Measurements from ENCODE around the gene PRICKLE3. TPM values are rescaled to one million over a fixed set of nuclear protein-coding genes. Genes with fewer than 3 reads are reported as not detected.
A peak's percentile ranks its signal among the peaks of the same experiment; 100 is the strongest.

PRICKLE3 gene
- total RNA-seq, 4 donors from 2014 or later, result 6.2 to 15.9 (median 9.6) TPM

DNA sequence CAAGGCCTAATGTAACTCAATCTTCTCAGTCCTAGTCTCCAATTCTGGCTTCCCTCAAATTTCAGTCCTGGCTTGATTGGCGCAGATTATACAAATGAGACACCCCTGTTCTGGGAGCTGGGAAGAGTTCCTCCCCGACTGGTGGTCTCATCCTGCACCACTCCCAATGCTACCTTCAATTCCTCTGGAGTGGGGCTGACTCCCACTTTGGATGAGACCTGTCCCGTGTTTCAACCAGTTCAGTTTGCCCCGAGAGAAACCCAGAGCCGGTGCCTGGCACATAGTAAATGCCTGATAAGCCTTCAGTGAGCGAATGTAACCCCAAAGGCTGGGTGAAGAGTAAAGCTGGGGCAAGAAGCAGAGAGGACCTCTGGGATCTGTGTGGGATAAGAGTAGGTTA is 17.8 kb upstream of the PRICKLE3 start:
- Histone ChIP-seq H3K27me3 (no peaks in the 10 kb centered on the region), H3K4me1 (peaks cover 0 to 13% (median 0%) of the 10 kb centered on the region in 3 donors), H3K27ac (no peak overlapping the region), H3K36me3 (no peaks in the 10 kb centered on the region), H3K4me3 (no peak overlapping the region), H3K9me3 (no peaks in the 10 kb centered on the region)
- TF ChIP-seq EP300 (IDR thresholded peaks at IDR 0.05) (no peak), POLR2A (IDR thresholded peaks at IDR 0.05) (no peak), POLR2AphosphoS5 (IDR thresholded peaks at IDR 0.05) (no peak)
- TF ChIP-seq, protein P1, sequence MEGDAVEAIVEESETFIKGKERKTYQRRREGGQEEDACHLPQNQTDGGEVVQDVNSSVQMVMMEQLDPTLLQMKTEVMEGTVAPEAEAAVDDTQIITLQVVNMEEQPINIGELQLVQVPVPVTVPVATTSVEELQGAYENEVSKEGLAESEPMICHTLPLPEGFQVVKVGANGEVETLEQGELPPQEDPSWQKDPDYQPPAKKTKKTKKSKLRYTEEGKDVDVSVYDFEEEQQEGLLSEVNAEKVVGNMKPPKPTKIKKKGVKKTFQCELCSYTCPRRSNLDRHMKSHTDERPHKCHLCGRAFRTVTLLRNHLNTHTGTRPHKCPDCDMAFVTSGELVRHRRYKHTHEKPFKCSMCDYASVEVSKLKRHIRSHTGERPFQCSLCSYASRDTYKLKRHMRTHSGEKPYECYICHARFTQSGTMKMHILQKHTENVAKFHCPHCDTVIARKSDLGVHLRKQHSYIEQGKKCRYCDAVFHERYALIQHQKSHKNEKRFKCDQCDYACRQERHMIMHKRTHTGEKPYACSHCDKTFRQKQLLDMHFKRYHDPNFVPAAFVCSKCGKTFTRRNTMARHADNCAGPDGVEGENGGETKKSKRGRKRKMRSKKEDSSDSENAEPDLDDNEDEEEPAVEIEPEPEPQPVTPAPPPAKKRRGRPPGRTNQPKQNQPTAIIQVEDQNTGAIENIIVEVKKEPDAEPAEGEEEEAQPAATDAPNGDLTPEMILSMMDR (IDR thresholded peaks at IDR 0.05), result no peak
- no peak for ATAC-seq
- no CpG with 5 or more reads among the region's 6 CpGs for WGBS, 2 donors (ENCODE audit: low coverage in 1 of 2)

- 58 to 62% methylated on average over 3 of the region's 3 CpGs for WGBS, 2 donors (ENCODE audit: low coverage in 1 of 2)
- Histone ChIP-seq H3K27ac (no peak overlapping the region), H3K27me3 (no peaks in the 10 kb centered on the region), H3K4me1 (peaks cover 0 to 15% (median 0%) of the 10 kb centered on the region in 3 donors), H3K9me3 (no peaks in the 10 kb centered on the region), H3K4me3 (no peak overlapping the region), H3K36me3 (no peaks in the 10 kb centered on the region)
- ATAC-seq, result no peak
- TF ChIP-seq POLR2A (IDR thresholded peaks at IDR 0.05), result no peak
- TF ChIP-seq, protein P1 (IDR thresholded peaks at IDR 0.05), result no peak
These were observed 17.4 kb upstream of the PRICKLE3 start for GRCh38 chrX:49203536-49203935.

DNA sequence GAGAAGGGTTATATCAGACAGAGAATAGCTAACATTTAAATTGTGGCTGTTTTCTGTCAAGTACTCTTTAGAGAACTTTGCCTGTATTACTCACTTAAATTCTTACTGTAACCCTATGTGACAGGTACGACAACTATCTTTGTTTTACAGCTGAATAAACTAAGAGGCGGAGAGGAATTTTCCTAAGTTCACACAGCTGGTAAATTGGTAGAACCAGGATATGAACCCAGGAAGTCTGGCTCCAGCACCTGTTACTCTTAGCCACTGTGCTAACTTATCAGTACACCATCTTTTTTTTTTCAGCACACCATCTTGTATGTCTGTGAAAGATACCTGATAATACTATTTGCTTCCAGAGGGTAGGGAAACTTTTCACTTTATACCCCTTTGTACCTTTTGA is 15.8 kb upstream of the PRICKLE3 start:
- Histone ChIP-seq H3K27ac (no peak overlapping the region), H3K36me3 (no peaks in the 10 kb centered on the region), H3K27me3 (no peaks in the 10 kb centered on the region), H3K4me3 (no peak overlapping the region), H3K4me1 (peaks cover 0 to 15% (median 0%) of the 10 kb centered on the region in 3 donors), H3K9me3 (no peaks in the 10 kb centered on the region)
- 74 to 84% methylated on average over 2 of the region's 2 CpGs for WGBS, 2 donors (ENCODE audit: low coverage in 1 of 2)
- TF ChIP-seq, protein P1 (IDR thresholded peaks at IDR 0.05), result no peak
- no peak for TF ChIP-seq POLR2A (IDR thresholded peaks at IDR 0.05)
- TF ChIP-seq EP300 (IDR thresholded peaks at IDR 0.05), result no peak
- no peak for TF ChIP-seq POLR2AphosphoS5 (IDR thresholded peaks at IDR 0.05)
- ATAC-seq, result no peak

DNA sequence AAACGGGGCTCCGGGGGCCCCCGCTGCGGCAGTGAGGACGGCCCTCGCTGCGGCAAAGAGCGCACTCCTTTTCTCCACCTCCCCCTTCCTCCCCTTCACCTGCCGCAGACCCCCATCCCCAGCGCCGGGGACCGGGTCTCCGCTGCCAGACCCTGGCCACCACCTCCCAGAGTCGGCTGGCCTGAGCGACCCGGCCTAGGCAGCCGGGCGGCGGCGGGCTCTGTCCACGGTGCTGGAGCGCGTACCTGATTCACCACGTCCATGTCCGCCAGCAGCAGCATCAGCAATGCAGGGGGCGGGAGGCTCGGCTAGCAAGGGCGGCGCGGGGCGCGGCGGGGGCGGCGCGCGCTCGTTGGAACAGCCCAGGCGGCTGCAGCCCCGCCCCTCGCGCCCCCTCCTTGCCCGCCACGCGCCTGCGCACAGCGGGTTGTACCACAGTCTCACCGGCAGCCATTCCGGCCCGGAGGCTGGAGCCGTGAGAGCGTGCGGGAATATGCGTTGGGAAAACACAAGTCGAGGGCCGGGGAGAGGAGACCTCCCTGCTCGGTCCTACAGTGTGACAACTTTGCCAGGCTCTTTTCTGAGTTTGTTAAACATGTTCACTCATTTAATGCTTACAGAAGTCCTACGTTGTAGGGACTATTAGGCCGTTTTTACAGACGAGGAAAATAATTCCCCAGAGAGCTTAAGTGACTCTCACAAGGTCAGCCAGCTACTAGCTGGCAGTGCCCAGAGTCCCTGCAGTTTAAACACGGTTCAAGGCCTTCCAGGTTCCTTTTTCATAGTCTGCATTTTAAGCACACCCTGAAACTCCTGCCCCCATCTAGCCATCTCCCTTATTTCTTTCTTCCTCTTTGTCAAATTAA is 14.0 kb upstream of the PRICKLE3 start, which contains the start of gene SYP:
TSS of gene SYP (minus strand) at position 288 of the 866 bp plus-strand sequence. CDS start at position 281, 7 bp downstream.
- Histone ChIP-seq H3K4me1 (peaks cover 0 to 15% (median 0%) of the 10 kb centered on the region in 3 donors), H3K36me3 (no peaks in the 10 kb centered on the region), H3K4me3 (peak within 1 kb of the TSS; percentile 21 to 48), H3K9me3 (no peaks in the 10 kb centered on the region), H3K27ac (peak within 1 kb of the TSS in 3 of 4 donors; percentile 66 to 77 (median 71)), H3K27me3 (no peaks in the 10 kb centered on the region)
- ATAC-seq, result peak; percentile 97
- TF ChIP-seq POLR2AphosphoS5 (IDR thresholded peaks at IDR 0.05) (peak; percentile 69), EP300 (IDR thresholded peaks at IDR 0.05) (no peak), POLR2A (IDR thresholded peaks at IDR 0.05) (peak; percentile 34 to 56)
- TF ChIP-seq, protein P1 (IDR thresholded peaks at IDR 0.05), result peak in 1 of 4 experiments; percentile 24
- WGBS, 2 donors (ENCODE audit: low coverage in 1 of 2), result 0 to 9% methylated on average over 1 to 4 of the region's 61 CpGs

DNA sequence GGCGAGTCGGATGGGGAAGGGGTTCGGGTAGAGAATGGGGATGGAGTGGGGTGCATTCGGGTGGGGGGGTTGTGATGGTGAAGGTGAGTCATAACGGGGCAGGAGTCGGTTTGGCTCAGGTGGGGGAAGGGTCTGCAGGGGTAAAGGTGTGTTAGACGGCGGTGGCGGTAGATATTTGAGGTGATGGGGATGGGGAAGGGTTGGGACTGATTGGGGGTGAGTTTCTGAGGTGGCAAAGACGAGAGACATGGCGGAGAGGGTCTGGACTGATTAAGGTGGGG is 13.1 kb upstream of the PRICKLE3 start:
- H3K36me3 ChIP-seq, result no peaks in the 10 kb centered on the region
- H3K4me1 ChIP-seq, result peaks cover 0 to 15% (median 0%) of the 10 kb centered on the region in 3 donors
- ATAC-seq, result no peak
- peak overlapping the region in 1 of 2 donors; percentile 48 for H3K4me3 ChIP-seq
- WGBS, 2 donors (ENCODE audit: low coverage in 1 of 2), result 7 to 34% methylated on average over 7 to 10 of the region's 11 CpGs
- no peaks in the 10 kb centered on the region for H3K9me3 ChIP-seq
- TF ChIP-seq EP300 (IDR thresholded peaks at IDR 0.05), result no peak
- no peak overlapping the region for H3K27ac ChIP-seq
- H3K27me3 ChIP-seq, result no peaks in the 10 kb centered on the region

Data from gastroesophageal sphincter (tissue), 4 donors.